Measurements from ENCODE around the gene NPPB.

DNA sequence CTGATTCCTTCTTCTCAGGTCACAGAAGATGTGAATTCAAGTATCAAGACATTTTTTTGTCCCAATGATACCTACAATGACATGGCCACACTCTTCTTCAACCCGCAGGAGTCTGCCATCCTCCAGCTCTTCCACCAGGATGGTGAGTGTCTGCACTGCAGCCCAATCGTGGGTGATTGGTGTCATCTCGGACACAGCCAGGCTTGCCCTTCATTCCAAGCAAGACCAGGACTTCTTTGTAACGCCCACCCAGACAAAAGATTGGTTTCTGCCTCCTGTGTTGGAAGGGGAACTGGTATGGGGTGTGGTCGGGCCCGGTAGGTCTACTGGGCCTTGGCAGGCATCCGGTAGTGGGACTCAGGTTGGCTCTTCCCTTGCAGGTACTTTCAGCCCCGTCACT lies 25.2 kb downstream of the NPPB start:
- TF ChIP-seq, protein P1, sequence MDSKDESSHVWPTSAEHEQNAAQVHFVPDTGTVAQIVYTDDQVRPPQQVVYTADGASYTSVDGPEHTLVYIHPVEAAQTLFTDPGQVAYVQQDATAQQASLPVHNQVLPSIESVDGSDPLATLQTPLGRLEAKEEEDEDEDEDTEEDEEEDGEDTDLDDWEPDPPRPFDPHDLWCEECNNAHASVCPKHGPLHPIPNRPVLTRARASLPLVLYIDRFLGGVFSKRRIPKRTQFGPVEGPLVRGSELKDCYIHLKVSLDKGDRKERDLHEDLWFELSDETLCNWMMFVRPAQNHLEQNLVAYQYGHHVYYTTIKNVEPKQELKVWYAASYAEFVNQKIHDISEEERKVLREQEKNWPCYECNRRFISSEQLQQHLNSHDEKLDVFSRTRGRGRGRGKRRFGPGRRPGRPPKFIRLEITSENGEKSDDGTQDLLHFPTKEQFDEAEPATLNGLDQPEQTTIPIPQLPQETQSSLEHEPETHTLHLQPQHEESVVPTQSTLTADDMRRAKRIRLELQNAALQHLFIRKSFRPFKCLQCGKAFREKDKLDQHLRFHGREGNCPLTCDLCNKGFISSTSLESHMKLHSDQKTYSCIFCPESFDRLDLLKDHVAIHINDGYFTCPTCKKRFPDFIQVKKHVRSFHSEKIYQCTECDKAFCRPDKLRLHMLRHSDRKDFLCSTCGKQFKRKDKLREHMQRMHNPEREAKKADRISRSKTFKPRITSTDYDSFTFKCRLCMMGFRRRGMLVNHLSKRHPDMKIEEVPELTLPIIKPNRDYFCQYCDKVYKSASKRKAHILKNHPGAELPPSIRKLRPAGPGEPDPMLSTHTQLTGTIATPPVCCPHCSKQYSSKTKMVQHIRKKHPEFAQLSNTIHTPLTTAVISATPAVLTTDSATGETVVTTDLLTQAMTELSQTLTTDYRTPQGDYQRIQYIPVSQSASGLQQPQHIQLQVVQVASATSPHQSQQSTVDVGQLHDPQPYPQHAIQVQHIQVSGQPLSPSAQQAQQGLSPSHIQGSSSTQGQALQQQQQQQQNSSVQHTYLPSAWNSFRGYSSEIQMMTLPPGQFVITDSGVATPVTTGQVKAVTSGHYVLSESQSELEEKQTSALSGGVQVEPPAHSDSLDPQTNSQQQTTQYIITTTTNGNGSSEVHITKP (IDR thresholded peaks at IDR 0.05; ENCODE audit: partially characterized antibody), result no peak
- no peak for TF ChIP-seq ZNF584 (CRISPR knock-in tag; IDR thresholded peaks at IDR 0.05; ENCODE audit: low read depth)
- TF ChIP-seq ADNP (tag; IDR thresholded peaks at IDR 0.05), result no peak

Measured in K562 (cell line).